Activated T-cell treated with anti-CD3 and anti-CD28 coated beads for 48 hours (primary cell): ENCODE data around the gene COL23A1.

Experiments used
- DNase-seq: peaks from one replicate; pipeline ENCODE4 v3.0.0-alpha.2; 2020; ENCODE audit warnings: low read depth

COL23A1 gene

GRCh38 chr5:178554311-178554710, 35.9 kb downstream of the COL23A1 start:
- no peak for DNase-seq

DNA sequence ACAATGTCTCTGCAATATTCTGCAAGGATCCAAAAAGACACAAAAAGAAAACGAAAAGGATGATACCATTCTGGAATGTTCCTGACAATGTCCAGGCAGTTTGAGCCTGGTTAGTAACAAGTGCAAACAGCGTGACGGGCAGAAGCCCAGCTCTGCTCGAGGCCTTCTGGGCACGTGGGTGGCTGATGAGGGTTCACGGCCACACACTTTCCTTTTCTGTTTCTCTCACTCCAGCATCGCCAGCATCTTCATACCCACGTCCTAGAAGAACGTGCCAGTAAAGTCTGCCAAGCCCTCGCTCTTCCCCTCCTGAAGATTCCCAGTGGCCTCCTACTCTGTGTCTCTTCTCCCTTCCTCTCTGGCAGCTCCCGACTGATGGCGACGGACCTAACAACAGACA, 36.7 kb downstream of the COL23A1 start:
- no peak for DNase-seq

GRCh38 chr5:178551468-178551867, 38.7 kb downstream of the COL23A1 start:
- no peak for DNase-seq

- DNase-seq: no peak
Observed at GRCh38 chr5:178551059-178551458, 39.1 kb downstream of the COL23A1 start.

GRCh38 chr5:178548746-178549145, 41.4 kb downstream of the COL23A1 start:
- DNase-seq: no peak

DNA sequence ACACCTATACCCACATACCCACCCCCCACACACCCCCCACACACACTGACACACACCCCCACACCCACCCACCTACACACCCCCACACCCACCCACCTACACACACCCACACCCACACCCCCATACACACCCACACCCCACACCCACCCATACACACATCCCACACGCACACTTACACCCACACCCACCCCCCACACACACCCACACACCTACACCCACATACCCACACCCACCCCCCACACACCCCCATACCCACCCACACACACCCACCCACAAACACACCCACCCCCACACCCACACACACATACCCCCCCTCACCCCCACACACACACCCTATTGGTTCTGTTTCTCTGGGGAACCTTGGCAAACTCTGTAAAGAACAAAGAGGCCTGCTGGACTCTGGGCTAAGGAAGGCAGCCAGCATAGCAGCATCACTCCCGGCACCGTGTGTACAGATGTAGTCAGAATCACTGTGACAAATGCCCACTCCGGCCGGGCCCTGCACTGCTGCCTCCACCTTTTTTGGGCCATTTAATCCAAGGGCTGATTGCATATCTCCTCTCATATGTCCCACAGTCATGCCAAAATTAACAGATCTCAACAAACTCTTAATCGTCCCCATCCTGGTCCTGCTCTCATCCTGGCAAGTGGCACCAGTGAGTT, 42.3 kb downstream of the COL23A1 start:
- no peak for DNase-seq

DNA sequence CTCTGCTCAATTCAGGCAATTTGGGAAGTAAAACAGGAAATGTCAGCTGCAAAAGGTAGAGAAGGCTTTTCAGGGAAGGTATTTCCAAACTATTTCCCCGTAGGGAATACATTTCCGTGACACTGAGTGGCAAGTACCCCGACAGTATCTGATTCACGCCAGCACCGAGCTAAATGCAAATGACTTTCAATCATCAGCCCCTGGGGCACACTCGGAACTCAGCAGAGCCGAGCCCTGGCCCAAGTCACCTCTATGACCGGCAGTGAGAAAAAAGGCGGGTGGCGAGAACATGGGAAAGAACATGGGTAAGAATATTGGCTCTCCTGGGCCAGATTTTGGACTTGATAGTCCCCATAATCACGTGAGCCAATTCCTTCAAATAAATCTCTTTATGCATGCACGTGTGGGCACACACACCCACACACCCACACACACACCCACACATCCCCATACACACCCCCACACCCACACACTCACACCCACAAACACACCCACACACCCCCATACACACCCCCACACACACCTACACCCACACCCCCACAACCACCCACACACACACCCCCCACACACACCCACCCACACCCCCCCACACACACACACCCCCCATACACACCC, 43.0 kb downstream of the COL23A1 start:
- no peak for DNase-seq

GRCh38 chr5:178546675-178547033, 43.5 kb downstream of the COL23A1 start:
- DNase-seq: no peak

- DNase-seq: no peak
Observed at GRCh38 chr5:178545941-178546674, 44.1 kb downstream of the COL23A1 start.

DNA sequence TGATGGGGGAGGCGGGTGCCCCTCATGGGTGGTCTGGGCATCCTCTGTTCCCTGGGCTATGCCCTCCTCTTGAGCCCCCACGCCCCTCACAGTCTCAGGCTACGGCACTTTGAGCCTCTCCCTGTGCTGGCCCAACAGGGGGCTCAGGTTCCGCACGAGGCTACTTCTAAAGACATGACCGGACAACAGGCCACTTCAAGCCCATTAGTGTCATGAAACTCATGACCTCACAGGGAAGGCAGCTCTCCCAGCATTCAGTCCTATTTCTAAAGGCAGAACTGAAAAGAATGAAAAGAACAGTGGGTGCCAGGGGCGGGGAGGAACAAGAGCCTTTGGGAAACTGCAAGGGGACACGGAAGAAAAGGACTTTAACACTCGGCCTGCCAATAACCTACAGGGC, 45.0 kb downstream of the COL23A1 start:
- DNase-seq: no peak

- no peak for DNase-seq
Observed at GRCh38 chr5:178544166-178544834, 45.9 kb downstream of the COL23A1 start.

DNA sequence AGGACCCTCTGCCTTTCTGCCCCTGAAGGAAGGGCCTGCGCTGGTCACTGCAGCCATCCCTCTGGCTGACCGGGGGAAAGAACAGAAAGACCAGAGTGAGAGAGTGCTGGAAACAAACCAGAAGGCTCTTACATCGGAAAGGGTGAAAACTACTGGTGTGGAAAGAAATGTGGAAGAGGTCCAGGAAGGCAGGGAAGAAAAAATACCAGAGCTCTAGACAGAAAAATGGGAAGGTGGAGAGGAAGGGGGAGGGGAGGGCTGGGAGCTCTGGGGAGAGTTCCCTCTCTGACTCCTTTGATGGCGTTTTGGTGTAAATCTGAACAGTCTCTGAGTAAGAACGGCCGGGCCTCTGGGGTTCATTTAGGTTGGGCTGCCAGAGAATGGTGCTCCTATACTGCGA, 47.7 kb downstream of the COL23A1 start:
- no peak for DNase-seq

DNA sequence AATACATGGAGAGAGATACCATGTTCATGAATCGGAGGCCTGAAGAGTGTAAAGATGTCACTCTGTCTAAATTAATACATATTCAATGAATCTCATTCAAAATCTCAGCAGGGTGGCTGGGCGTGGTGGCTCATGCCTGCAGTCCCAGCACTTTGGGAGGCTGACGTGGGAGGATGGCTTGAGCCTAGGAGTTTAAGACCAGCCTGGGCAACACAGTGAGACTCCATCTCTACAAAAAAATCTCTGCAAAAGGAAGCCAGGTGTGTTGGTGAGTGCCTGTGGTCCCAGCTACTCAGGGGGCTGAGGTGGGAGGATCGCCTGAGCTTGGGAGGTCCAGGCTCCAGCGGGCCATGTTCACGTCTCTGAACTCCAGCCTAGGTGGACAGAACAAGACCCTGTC, 49.7 kb downstream of the COL23A1 start:
- DNase-seq: no peak

GRCh38 chr5:178538741-178539229, 51.4 kb downstream of the COL23A1 start:
- no peak for DNase-seq

- DNase-seq: no peak
Observed at GRCh38 chr5:178537467-178538371, 52.5 kb downstream of the COL23A1 start.

DNA sequence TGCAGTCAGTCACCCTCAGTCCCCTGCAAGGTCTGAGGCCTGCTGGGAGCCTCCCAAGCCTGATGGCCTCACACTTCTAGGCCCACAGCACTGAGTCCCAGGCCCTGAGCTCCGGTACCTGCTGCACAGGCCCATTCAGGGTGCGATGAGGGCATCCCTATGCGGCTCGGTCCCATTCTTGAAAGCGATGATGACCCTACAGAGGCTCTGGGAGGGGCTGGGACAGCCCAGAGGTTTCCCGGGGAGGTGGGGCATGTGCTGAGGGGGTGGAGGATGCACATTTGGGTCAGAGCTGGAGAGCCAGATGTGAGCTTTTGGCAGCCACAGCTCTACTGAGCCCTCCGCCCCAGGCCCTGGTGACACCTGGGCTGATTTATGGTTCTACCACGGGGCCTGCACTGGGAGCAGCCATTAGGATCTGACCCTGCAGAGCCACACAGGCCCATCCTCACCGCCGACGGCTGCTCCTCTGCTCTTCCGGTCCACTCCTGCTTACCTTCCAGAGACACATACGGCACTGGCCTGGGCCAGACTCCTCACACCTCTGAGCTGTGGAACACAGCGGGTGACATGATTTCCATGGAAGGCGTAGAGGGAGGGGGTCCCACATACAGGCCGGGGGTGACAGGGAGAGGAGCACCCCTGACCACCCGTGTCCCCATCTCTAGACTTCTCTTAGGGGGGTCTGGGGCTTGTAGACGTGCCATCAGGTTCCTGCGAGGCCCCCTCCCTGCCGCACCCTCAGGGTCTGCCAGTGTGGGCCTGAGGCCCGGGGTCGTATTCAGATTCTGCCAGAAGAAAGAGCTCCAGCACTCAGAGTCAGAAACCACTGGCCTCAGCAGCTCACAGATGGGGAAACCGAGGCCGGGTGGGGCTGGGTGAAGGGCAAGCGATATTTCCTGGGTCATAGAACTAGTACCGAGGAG, 53.4 kb downstream of the COL23A1 start:
- no peak for DNase-seq

GRCh38 chr5:178535299-178536175, 54.7 kb downstream of the COL23A1 start:
- no peak for DNase-seq

DNA sequence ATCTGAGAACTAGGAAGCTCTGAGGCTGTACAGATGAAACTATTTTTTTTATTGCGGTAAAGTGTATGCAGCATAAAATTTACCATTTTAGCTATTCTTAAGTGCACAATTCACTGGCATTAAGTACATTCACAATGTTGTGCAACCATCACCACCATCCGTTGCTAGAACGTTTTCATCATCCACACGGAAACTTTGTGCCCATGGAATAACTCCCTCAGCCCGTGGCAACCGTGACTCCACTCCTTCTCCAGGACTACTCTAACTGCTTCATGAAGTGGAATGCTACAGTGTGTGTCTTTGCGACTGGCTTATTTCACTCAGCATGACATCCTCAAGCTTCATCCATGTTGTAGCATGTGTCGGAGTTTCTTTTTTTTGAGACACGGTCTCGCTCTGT, 57.1 kb downstream of the COL23A1 start:
- no peak for DNase-seq

- no peak for DNase-seq
Observed at GRCh38 chr5:178532666-178533065, 57.5 kb downstream of the COL23A1 start.

- DNase-seq: no peak
Observed at GRCh38 chr5:178532236-178532635, 58.0 kb downstream of the COL23A1 start.
